HG03025 (cell line): ENCODE results near the gene CNST.
"Not testable (repeated sequence)": the region's sequence is repeated elsewhere in the genome, so short reads cannot be mapped to it uniquely, and the experiment has no call there.

Experiments
- ATAC-seq: cut with Tn5 transposase; IDR thresholded peaks from one replicate; pipeline ENCODE4 v1.9.1; 2021; ENCODE audit warnings: mild to moderate bottlenecking, moderate library complexity; ENCODE audit not compliant: unreplicated experiment, low FRiP score

The CNST gene

GRCh38 chr1:246558041-246558440, 8.2 kb upstream of the CNST start:
- ATAC-seq: no peak

DNA sequence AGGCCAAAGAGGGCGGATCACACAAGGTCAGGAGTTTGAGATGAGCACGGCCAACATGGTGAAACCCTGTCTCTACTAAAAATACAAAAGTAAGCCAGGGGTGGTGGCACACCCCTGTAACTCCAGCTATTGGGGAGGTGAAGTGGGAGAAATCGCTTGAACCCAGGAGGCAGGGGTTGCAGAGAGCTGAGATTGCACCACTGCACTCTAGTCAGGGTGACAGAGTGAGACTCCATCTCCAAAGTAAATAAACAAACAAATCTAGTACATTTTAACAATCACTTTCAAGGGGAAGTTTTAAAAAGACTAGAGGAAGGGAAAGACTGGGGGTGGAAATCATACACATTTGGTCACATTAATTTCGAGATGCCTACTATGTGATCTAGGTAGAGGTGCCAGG, 6.9 kb upstream of the CNST start:
- ATAC-seq: no peak

GRCh38 chr1:246560833-246561232, 5.4 kb upstream of the CNST start:
- not testable (repeated sequence) for ATAC-seq

DNA sequence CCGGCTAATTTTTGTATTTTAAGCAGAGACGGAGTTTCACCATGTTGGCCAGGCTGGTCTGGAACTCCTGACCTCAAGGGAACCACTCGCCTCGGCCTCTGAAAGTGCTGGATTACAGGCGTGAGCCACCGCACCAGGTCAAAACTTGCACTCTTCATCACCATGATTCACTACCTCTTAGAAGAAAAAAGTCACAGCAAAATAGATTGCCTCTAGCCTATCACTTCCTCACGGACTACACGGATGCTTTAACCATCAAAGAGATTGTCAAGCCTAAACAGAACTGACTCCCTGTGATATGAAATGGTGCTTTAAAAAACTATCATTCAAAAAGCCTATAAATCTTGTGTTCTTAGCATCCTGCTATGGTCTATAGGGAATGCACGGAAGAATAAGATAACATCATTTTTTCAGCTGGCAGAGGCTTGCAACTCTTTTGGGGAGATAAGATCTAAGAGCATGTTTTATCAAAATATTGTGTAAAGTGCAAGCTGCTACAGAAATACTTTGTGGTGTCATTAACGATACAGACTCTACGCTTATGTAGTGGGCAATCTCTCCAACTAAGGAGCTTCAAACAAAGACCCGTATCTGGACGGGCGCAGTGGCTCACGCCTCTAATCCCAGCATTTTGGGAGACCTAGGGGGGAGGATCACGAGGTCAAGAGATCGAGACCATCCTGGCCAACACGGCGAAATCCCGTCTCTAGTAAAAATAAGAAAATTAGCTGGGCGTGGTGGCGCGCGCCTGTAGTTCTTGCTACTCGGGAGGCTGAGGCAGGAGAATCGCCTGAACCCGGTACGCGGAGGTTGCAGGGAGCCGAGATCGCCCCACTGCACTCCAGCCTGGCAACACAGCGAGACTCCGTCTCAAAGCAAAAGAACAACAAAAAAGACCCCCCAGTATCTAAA, 1.2 kb upstream of the CNST start:
- ATAC-seq: no peak

- ATAC-seq: no peak
Measured at GRCh38 chr1:246565751-246566127, 517 bp upstream of the CNST start.

- peak; percentile 24 for ATAC-seq
Measured at GRCh38 chr1:246566813-246567645, 773 bp downstream of the CNST start.

- ATAC-seq: no peak
Measured at GRCh38 chr1:246567646-246568235, 1.5 kb downstream of the CNST start.

- ATAC-seq: no peak
Measured at GRCh38 chr1:246569248-246570238, 3.3 kb downstream of the CNST start.

DNA sequence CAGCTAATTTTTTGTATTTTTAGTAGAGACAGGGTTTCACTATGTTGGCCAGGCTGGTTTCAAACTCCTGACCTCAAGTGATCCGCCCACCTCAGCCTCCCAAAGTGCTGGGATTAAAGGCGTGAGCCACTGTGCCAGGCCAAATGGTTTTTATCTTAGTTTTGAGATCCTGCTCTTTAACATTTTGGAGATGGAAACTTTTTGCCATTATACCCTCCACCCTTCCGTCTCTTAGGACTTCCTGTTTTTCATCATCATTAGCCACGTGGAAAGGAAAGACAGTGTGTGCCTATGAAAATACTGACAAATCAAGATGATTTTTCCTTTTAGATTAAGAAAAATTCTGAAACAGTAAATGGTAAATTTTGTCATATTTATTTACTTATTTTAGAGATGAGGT, 5.1 kb downstream of the CNST start:
- not testable (repeated sequence) for ATAC-seq

- ATAC-seq: no peak
Measured at GRCh38 chr1:246571953-246572352, 5.7 kb downstream of the CNST start.

DNA sequence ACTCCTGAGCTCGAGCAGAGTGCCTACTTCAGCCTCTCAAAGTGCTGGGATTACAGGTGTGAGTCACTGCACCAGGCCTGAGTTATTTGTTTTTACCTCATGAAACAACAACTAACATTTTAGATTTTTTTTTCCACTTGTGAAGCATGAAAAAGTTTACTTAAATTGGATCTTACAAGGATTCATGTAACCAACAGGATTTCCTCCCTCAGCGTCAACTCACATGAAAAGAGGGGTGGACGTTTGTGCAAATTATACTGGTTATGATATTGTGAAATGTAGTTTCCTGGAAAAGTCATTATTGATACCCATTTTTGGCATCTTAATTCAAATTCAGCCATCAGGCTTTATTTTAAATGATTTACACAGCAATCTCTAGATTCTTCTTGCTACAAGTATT, 6.5 kb downstream of the CNST start:
- ATAC-seq: no peak

GRCh38 chr1:246573491-246573890, 7.2 kb downstream of the CNST start:
- no peak for ATAC-seq

DNA sequence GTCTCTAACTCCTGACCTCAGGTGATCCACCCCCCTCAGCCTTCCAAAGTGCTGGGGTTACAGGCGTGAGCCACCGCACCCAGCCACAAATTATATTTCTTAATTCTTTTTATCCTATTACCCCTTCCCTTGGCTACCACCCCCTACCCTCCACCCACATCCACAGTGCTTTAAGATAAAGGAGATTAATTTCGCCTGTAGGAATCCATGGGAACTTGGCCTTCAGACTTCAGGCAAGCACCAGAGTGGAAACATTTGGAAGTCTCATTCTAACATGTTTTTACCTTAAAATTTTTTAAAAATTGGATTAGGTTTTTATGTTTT, 10.4 kb downstream of the CNST start:
- ATAC-seq: no peak

GRCh38 chr1:246577082-246577719, 10.9 kb downstream of the CNST start:
- ATAC-seq: no peak

DNA sequence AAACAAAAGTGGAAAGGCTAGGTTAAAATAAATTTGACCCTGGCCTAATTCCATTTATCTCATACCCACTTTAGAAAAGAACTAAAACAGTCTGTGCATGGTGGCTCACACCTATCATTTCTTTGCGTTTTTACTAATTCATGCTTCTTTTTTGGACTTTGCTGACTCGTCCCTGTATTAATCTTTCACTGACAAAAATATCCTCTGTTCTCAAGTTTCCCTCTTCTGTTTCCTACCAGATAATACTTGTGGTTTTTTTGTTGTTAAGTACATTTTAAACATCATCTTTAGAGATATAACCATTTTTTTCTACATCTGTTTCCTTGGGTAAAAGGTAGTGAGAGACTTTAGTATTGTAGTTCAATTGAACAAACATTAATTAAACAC, 11.5 kb downstream of the CNST start:
- no peak for ATAC-seq

- peak; percentile 73 for ATAC-seq
Measured at GRCh38 chr1:246579818-246580217, 13.6 kb downstream of the CNST start.

GRCh38 chr1:246580497-246581370, 14.5 kb downstream of the CNST start:
- ATAC-seq: no peak

DNA sequence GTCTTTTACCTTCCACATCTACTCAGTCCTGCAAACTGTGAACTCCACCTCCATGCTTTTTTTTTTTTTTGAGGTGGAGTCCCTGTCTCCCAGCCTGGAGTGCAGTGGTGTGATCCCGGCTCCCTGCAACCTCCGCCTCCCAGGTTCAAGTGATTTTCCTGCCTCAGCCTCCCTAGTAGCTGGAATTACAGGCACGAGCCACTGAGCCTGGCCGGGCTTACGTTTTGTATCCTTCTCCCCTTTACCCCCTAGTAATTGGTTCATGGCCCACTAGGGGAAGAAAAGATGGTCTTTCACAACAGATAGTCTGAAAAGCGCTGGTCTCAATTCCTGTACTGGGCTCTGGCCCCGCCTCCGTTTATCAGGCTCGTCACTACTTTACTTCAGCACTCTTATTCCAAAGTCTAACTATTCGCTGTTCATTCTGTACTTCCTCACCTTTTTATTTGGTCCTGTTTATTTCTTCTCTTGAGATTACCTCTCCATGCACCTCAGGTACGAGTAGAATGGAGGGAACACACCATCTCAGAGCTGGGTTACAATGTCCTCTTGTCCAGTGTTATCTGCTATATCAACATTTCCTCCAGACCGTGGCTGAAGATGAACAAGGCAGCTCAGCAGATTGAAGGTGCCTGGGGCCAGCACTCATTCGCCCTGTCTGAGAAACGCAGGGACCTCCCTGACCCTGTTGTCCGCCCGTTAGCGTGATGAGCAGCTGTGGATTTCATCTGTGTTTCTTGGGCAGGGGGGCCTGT, 16.2 kb downstream of the CNST start:
- ATAC-seq: no peak
